Adrenal gland (tissue), 12 donors: Measurements from ENCODE around the gene RPS24. TPM values are rescaled to one million over a fixed set of nuclear protein-coding genes. Genes with fewer than 3 reads are reported as not detected.
A peak's percentile ranks its signal among the peaks of the same experiment; 100 is the strongest.

Experiments used
- DNase-seq, 7 donors: peaks; one replicate each; pipeline ENCODE4 v3.0.0-alpha.2; 2019 to 2020
- H3K27ac ChIP-seq, 5 donors: fragments of 200-600 bp; sonication (generic) in 4 of 5; 1 replicate in 3 of 5; 2 replicates in 2 of 5; pipeline versions ENCODE4 v1.5.1 to v1.8.0; 2016 to 2020; ENCODE audit warnings: mild to moderate bottlenecking in 1 of 5
- H3K27me3 ChIP-seq: fragments of 200-600 bp; 2 replicates; pipeline ENCODE4 v1.8.0; 2021
- H3K36me3 ChIP-seq, 2 donors: fragments of 200-600 bp; replicated peaks in 1 of 2; 1 replicate in 1 of 2; 2 replicates in 1 of 2; pipeline versions ENCODE4 v1.5.1 to v1.8.0; 2018 to 2022
- H3K4me1 ChIP-seq, 2 donors: fragments of 200-600 bp; replicated peaks in 1 of 2; 1 replicate in 1 of 2; 2 replicates in 1 of 2; pipeline versions ENCODE4 v1.5.1 to v1.8.0; 2018 to 2021
- H3K4me3 ChIP-seq, 4 donors: fragments of 200-600 bp; sonication (generic) in 3 of 4; one replicate each; pipeline ENCODE4 v1.5.1; 2016 to 2018
- H3K9me3 ChIP-seq, 3 donors: fragments of 200-600 bp; sonication (generic) in 1 of 3; replicated peaks in 1 of 3; 1 replicate in 2 of 3; 2 replicates in 1 of 3; pipeline versions ENCODE4 v1.5.1 to v1.8.0; 2016 to 2021
- CTCF ChIP-seq, 6 experiments: fragments of 450-650 bp in 4 of 6; fragments of 200-600 bp in 2 of 6; sonication (generic) in 1 of 6; IDR thresholded peaks; 1 replicate in 5 of 6; 2 replicates in 1 of 6; pipeline versions ENCODE4 v1.5.1 to v1.8.0; 2016 to 2021; ENCODE audit warnings: antibody characterized with exemption in 6 of 6, mild to moderate bottlenecking in 2 of 6, moderate library complexity in 1 of 6
- POLR2A ChIP-seq, 2 donors: fragments of 450-650 bp; IDR thresholded peaks; one replicate each; pipeline ENCODE4 v1.6.1; 2017; ENCODE audit warnings: antibody characterized with exemption in 2 of 2, mild to moderate bottlenecking in 2 of 2, moderate library complexity in 1 of 2
- WGBS, 4 donors: extraction: QIAGEN DNeasy Blood & Tissue Kit in 2 of 4; methylation state at CpG; one replicate each; pipeline versions ENCODE4 v1.1.5 to v1.1.7; 2013 to 2017; 5-methylcytosine and 5-hydroxymethylcytosine counted together
- intact Hi-C, 2 donors: fragments of 100-400 bp; cut with DNase I; formaldehyde crosslinking; loops; one replicate each; pipeline versions ENCODE4 v1.14.1 to v1.15.0; 2022 to 2023
- polyA plus RNA-seq, 3 donors: library from polyadenylated mRNA; stranded (reverse); fragments of 200-250 nt in 2 of 3; fragments of 350-450 nt in 1 of 3; fragmentation: Illumina TruSeq in 1 of 3; extraction: RNeasy Lipid Tissue Mini Kit (QIAGEN cat#74804) in 1 of 3; gene quantifications; one replicate each; pipeline ENCODE4 v1.2.3, GENCODE V29; 2013 to 2014
- total RNA-seq, 9 donors: library from RNA; depleted of rRNA in 4 of 9; stranded (reverse); fragments of >200 nt in 4 of 9; fragments of 120-200 nt in 1 of 9; fragmentation: NEBNext Ultra II Directional in 1 of 9; extraction: Animal tissue kit (Norgen Biotek cat#: 25700) in 1 of 9; gene quantifications; one replicate each; pipeline versions ENCODE4 v1.1.0 to v1.2.4, GENCODE V29; 2013 to 2023
- donor health status: healthy with polysubstance abuse.
- donor health status: Bipolar disorder and iron deficiency.
- donor health status: DM: yes; HTN: yes; CAD: no.
- donor health status: DM: no; HTN: no; CAD: no.
- donor health status: DM: no; HTN: no; CAD: no.
- donor health status: DM: yes; HTN: yes; CAD: no.

The RPS24 gene
- total and polyA plus RNA-seq, 12 donors, result 1,129 to 4,974 (median 1,962) TPM

DNA sequence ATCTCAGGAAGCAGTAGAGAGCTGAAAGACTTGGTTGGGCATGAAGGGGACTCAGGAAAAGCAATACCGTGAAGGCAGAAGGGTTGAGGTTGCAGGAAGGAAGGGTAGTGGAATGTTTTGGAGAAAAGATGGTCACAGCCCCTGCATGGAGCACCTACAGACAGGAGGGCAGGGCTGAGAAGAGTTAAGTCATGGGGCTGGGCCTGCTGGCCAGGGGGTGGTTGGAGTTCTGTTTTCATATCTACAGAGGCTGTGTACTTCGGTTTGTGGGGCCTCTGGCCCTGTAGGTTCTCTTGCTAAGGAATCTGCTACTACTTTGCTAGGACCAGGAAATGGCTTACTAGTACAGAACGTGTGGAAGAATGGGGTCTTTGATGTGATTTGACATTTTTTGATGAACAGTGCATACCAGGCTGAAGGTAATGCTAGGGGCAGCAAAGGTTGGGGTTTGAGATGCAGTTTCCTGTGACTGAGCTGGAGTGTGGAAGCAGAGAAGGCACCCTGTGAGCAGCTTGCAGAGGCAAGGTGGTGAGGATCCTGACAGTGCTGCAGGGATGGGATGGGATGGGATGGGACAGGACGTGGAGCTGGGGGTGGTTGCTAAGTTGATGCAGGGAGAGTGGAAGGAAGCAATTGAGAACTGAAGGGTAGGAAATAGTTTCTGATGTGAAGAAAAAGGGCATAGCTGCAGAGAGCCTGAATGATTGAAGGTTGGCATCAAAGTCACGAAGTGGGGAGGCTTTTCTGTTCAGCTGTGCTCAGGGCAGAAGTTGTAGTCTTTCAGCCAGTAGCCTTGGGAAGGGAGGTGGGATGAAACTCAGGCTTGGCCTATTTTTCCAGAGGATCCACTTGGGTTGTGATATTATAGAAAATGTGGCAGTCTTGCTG lies 7.8 kb downstream of the RPS24 start:
- Histone ChIP-seq H3K36me3 (peaks cover 0 to 61% of the 10 kb centered on the region in 2 donors), H3K27me3 (no peaks in the 10 kb centered on the region), H3K27ac (no peak overlapping the region), H3K9me3 (no peaks in the 10 kb centered on the region), H3K4me1 (peaks cover 0 to 39% of the 10 kb centered on the region in 2 donors), H3K4me3 (no peak overlapping the region)
- WGBS, 4 donors, result 73 to 82% (median 76%) methylated on average over 5 of the region's 5 CpGs
- DNase-seq, result no peak
- TF ChIP-seq CTCF (IDR thresholded peaks at IDR 0.05), result no peak
- no peak for TF ChIP-seq POLR2A (IDR thresholded peaks at IDR 0.05)
- intact Hi-C loops, result loop anchor here (10.0 kb wide), 3 partner anchors 253 to 613 kb away; no protein-coding TSS in a partner anchor

DNA sequence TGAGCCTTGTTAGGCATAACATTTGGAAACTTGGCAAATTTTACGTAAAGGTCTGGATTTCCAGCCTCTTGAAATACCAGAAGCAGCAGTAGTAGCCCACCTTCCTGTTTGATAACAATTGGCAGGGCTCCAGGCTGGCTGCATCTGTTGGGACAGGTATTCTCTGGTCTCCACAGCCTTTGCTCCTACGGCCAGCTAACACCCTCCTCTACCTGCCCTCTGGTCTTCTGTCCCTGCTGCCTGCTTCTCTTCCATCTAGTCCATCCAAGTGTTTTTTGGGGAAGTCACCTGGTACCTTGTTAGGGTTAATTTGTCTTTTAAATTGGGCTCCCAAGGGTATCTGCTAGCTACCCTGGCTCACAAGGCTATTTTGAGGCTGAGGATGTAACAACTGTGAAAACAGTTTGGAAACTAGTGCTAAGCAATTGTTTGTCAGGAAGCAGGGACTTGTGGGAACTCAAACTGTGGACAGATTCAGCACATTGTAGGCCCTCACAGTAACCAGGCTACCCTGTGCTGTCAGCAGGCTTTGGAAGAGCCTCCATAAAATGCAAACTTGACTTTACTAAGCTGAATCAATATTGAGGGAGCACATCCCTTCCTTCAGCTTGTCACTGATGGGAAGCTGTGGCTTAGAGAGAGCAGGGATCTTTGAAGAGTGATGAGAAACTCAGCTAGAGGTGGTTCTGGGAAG lies 8.5 kb downstream of the RPS24 start:
- intact Hi-C loops, result loop anchor here (10.0 kb wide), 3 partner anchors 253 to 613 kb away; no protein-coding TSS in a partner anchor
- no peak for TF ChIP-seq CTCF (IDR thresholded peaks at IDR 0.05)
- no peak for TF ChIP-seq POLR2A (IDR thresholded peaks at IDR 0.05)
- Histone ChIP-seq H3K36me3 (peaks cover 0 to 53% of the 10 kb centered on the region in 2 donors), H3K27ac (peak overlapping the region in 1 of 5 donors; percentile 12), H3K4me1 (peaks cover 0 to 31% of the 10 kb centered on the region in 2 donors), H3K9me3 (no peaks in the 10 kb centered on the region), H3K27me3 (no peaks in the 10 kb centered on the region), H3K4me3 (no peak overlapping the region)
- DNase-seq, result no peak
- 79 to 89% (median 83%) methylated on average over 2 of the region's 2 CpGs for WGBS, 4 donors

GRCh38 chr10:78042752-78043104 lies 9.1 kb downstream of the RPS24 start:
- DNase-seq, result no peak
- intact Hi-C loops, result loop anchor here (10.0 kb wide), 3 partner anchors 252 to 612 kb away; no protein-coding TSS in a partner anchor
- WGBS, 4 donors, result 95 to 98% (median 96%) methylated on average over 6 of the region's 6 CpGs
- H3K27me3 ChIP-seq, result no peaks in the 10 kb centered on the region
- no peaks in the 10 kb centered on the region for H3K9me3 ChIP-seq
- H3K4me3 ChIP-seq, result no peak overlapping the region
- peaks cover 0 to 29% of the 10 kb centered on the region in 2 donors for H3K4me1 ChIP-seq
- peak overlapping the region in 1 of 5 donors; percentile 12 for H3K27ac ChIP-seq
- H3K36me3 ChIP-seq, result peaks cover 0 to 48% of the 10 kb centered on the region in 2 donors
- no peak for TF ChIP-seq CTCF (IDR thresholded peaks at IDR 0.05)

DNA sequence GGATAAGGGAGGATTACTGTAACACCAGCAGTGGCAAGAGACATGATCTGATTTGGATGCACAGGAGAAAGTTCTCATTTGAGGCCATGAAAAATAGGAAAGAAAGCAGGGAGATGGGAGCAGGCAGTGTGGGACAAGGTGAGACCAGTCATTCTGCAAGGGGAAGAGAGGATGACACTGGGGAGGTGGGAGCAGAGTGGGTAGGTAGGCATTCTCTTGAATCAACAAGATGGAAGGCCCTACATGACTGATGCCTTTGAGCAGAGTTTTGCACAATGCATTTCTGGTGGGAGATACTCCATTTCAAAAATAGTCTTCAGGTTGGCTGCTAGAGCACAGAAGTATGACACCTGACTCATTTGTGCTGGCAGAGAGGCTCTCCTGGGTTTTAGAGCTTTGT lies 10.5 kb downstream of the RPS24 start:
- H3K4me3 ChIP-seq, result no peak overlapping the region
- no peak for DNase-seq
- H3K27ac ChIP-seq, result peak overlapping the region in 1 of 5 donors; percentile 11
- H3K9me3 ChIP-seq, result no peaks in the 10 kb centered on the region
- TF ChIP-seq CTCF (IDR thresholded peaks at IDR 0.05) (no peak), POLR2A (IDR thresholded peaks at IDR 0.05) (no peak)
- H3K36me3 ChIP-seq, result peaks cover 0 to 34% of the 10 kb centered on the region in 2 donors
- H3K27me3 ChIP-seq, result no peaks in the 10 kb centered on the region
- intact Hi-C loops, result loop anchor here (10.0 kb wide), 3 partner anchors 251 to 611 kb away; no protein-coding TSS in a partner anchor
- peaks cover 0 to 14% of the 10 kb centered on the region in 2 donors for H3K4me1 ChIP-seq
